ENCODE results near the gene ANK3. TPM values are rescaled to one million over a fixed set of nuclear protein-coding genes. Genes with fewer than 3 reads are reported as not detected.

ANK3 gene
- total RNA-seq, 2 experiments from 2014 or later = 60.5 to 61.9 TPM

DNA sequence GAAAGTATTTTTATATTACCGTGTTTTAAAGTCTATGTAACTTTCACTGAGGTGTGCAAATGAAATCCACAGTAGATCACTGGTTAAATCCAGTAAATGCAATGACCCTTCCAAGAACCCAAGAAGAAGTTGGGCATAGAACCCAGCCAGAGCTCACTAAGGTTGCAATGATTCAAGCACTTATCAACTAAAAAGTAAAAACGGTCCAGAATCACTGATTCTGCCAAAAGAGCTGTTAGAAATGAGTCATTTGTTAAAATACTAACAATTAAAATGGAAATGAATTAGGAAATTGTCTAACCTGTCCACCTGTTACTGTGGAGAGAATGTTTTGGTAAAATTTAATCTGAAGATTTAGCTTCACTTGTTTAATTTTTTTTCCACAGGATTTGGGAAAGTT, 74.4 kb downstream of the ANK3 start:
- POLR2A ChIA-PET = no interaction called here
- Histone ChIP-seq H3K4me3 (ENCODE audit: low read length) (no peak overlapping the region), H3K27ac (ENCODE audit: low read depth in 1 of 2, low read length in 2 of 2) (no peak overlapping the region), H3K4me1 (ENCODE audit: insufficient read depth, low read length) (peaks cover 3% of the 10 kb centered on the region), H3K9me3 (ENCODE audit: control insufficient read depth in 1 of 2, insufficient read depth in 1 of 2, low read length in 2 of 2) (no peaks in the 10 kb centered on the region), H3K27me3 (ENCODE audit: control insufficient read depth in 1 of 2, insufficient read depth in 2 of 2, low read length in 2 of 2) (no peaks in the 10 kb centered on the region), H3K36me3 (ENCODE audit: insufficient read depth, low read length) (no peaks in the 10 kb centered on the region)
- Mint-ChIP-seq H3K4me3 (no peak overlapping the region), H3K27me3 (no peaks in the 10 kb centered on the region), H3K27ac (no peak overlapping the region), H3K9me3 (no peaks in the 10 kb centered on the region), H3K36me3 (ENCODE audit: low read depth) (peaks cover 6% of the 10 kb centered on the region), H3K4me1 (ENCODE audit: low read depth) (peaks cover 10% of the 10 kb centered on the region)
- TF ChIP-seq, protein P1, sequence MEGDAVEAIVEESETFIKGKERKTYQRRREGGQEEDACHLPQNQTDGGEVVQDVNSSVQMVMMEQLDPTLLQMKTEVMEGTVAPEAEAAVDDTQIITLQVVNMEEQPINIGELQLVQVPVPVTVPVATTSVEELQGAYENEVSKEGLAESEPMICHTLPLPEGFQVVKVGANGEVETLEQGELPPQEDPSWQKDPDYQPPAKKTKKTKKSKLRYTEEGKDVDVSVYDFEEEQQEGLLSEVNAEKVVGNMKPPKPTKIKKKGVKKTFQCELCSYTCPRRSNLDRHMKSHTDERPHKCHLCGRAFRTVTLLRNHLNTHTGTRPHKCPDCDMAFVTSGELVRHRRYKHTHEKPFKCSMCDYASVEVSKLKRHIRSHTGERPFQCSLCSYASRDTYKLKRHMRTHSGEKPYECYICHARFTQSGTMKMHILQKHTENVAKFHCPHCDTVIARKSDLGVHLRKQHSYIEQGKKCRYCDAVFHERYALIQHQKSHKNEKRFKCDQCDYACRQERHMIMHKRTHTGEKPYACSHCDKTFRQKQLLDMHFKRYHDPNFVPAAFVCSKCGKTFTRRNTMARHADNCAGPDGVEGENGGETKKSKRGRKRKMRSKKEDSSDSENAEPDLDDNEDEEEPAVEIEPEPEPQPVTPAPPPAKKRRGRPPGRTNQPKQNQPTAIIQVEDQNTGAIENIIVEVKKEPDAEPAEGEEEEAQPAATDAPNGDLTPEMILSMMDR (IDR thresholded peaks at IDR 0.05) = no peak
- CTCF ChIA-PET = no interaction called here
- DNase-seq = no peak
- intact Hi-C loops (cut with DNase I, micrococcal nuclease) = no loop called here
- no peak for ATAC-seq (ENCODE audit: poor library complexity)

DNA sequence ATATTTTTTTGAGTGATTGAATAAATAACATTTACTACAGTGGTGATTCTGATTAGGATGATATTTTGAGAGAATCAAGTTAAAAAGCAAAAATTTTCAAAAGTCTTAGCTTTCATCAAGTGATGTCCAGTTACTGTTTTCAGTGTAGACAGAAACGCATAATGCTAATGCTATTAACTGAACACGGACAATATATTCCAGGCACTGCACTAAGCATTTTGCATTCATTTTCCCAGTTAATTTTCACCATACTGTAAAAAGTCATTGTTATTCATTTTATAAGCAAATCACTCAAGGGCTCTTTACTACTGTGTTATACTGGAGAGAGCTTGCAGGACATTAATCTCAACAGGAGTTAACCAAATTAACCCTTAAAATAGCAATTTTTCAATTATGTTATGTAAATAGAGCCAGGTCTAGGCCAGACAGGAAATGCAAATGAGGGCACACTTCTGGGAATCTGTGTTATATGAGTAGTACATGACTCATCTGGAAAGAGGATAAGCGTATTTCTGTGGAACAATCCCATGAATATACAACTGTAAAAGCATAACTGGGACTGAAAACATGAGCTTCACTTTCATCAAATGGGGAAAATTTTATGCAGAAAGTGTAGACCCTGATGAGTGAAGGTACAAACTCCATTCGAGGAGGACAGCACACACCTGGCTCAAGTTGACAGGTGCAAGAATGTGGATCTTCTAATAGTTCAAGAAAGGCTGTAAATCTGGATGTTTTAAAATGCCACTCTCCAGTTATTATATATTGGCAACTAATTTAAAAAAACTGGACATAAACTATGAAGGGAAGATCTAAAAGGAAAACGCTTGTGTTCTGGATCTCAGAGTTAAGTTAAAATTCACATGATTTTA, 75.4 kb downstream of the ANK3 start:
- intact Hi-C loops (cut with DNase I, micrococcal nuclease) = no loop called here
- no peaks in the 10 kb centered on the region for H3K27me3 ChIP-seq (ENCODE audit: control insufficient read depth in 1 of 2, insufficient read depth in 2 of 2, low read length in 2 of 2)
- H3K36me3 ChIP-seq (ENCODE audit: insufficient read depth, low read length) = no peaks in the 10 kb centered on the region
- H3K36me3 Mint-ChIP-seq (ENCODE audit: low read depth) = peaks cover 6% of the 10 kb centered on the region
- H3K9me3 ChIP-seq (ENCODE audit: control insufficient read depth in 1 of 2, insufficient read depth in 1 of 2, low read length in 2 of 2) = no peaks in the 10 kb centered on the region
- H3K27ac ChIP-seq (ENCODE audit: low read depth in 1 of 2, low read length in 2 of 2) = no peak overlapping the region
- no peak overlapping the region for H3K4me3 ChIP-seq (ENCODE audit: low read length)
- DNase-seq (peak in 1 of 14 experiments; percentile 5), ATAC-seq (ENCODE audit: poor library complexity) (no peak)
- no peaks in the 10 kb centered on the region for H3K27me3 Mint-ChIP-seq
- H3K4me3 Mint-ChIP-seq = no peak overlapping the region
- no peaks in the 10 kb centered on the region for H3K9me3 Mint-ChIP-seq
- CTCF ChIA-PET = no interaction called here
- peaks cover 3% of the 10 kb centered on the region for H3K4me1 ChIP-seq (ENCODE audit: insufficient read depth, low read length)
- H3K4me1 Mint-ChIP-seq (ENCODE audit: low read depth) = peaks cover 10% of the 10 kb centered on the region
- TF ChIP-seq, protein P1 (IDR thresholded peaks at IDR 0.05) = no peak
- POLR2A ChIA-PET = no interaction called here
- H3K27ac Mint-ChIP-seq = no peak overlapping the region

DNA sequence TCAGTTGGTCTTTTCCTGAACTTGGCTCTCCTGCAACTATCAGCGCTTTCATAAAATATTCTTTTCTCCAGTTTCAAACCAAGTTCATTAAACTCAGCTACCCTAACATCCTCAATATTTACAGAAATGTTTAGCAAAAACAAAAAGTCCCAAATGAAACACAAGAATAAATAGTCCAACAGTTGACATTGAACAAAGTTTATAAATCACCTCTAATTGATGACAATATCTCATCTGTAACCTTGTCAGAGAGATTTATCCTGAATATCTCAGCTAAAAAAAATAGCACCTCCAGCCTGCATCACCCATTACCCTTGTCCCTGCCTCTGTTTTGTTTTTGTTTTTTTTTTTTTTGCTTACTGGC, 76.1 kb downstream of the ANK3 start:
- Histone ChIP-seq H3K36me3 (ENCODE audit: insufficient read depth, low read length) (no peaks in the 10 kb centered on the region), H3K27me3 (ENCODE audit: control insufficient read depth in 1 of 2, insufficient read depth in 2 of 2, low read length in 2 of 2) (no peaks in the 10 kb centered on the region), H3K27ac (ENCODE audit: low read depth in 1 of 2, low read length in 2 of 2) (no peak overlapping the region), H3K9me3 (ENCODE audit: control insufficient read depth in 1 of 2, insufficient read depth in 1 of 2, low read length in 2 of 2) (no peaks in the 10 kb centered on the region), H3K4me1 (ENCODE audit: insufficient read depth, low read length) (peaks cover 3% of the 10 kb centered on the region), H3K4me3 (ENCODE audit: low read length) (no peak overlapping the region)
- no peak overlapping the region for H3K4me3 Mint-ChIP-seq
- POLR2A ChIA-PET = no interaction called here
- no peaks in the 10 kb centered on the region for H3K9me3 Mint-ChIP-seq
- H3K27ac Mint-ChIP-seq = no peak overlapping the region
- no peak for ATAC-seq (ENCODE audit: poor library complexity)
- H3K4me1 Mint-ChIP-seq (ENCODE audit: low read depth) = peaks cover 10% of the 10 kb centered on the region
- no peaks in the 10 kb centered on the region for H3K27me3 Mint-ChIP-seq
- peaks cover 6% of the 10 kb centered on the region for H3K36me3 Mint-ChIP-seq (ENCODE audit: low read depth)
- TF ChIP-seq, protein P1 (IDR thresholded peaks at IDR 0.05) = no peak
- intact Hi-C loops (cut with DNase I, micrococcal nuclease) = no loop called here
- CTCF ChIA-PET = no interaction called here
- no peak for DNase-seq
